Superior temporal gyrus (tissue), 1 donor: ENCODE data around the gene DTD2.
A peak's percentile ranks its signal among the peaks of the same experiment; 100 is the strongest.
"Not testable (repeated sequence)": the region's sequence is repeated elsewhere in the genome, so short reads cannot be mapped to it uniquely, and the experiment has no call there.

Source experiments
- DNase-seq: peaks from one replicate; pipeline ENCODE4 v3.0.0-alpha.2; 2016; ENCODE audit errors: extremely low spot score

DTD2 gene

GRCh38 chr14:31441273-31442111 is 15.8 kb downstream of the DTD2 start:
- no peak for DNase-seq

GRCh38 chr14:31440280-31440679 is 17.0 kb downstream of the DTD2 start:
- no peak for DNase-seq

GRCh38 chr14:31439561-31439960 is 17.7 kb downstream of the DTD2 start:
- no peak for DNase-seq

GRCh38 chr14:31437045-31437691 is 20.1 kb downstream of the DTD2 start:
- not testable (repeated sequence) for DNase-seq

GRCh38 chr14:31435276-31435675 is 22.0 kb downstream of the DTD2 start:
- peak; percentile 46 for DNase-seq

- no peak for DNase-seq
Observed at GRCh38 chr14:31430634-31431264, 26.6 kb downstream of the DTD2 start.

GRCh38 chr14:31429791-31430190 is 27.5 kb downstream of the DTD2 start:
- DNase-seq: no peak

- no peak for DNase-seq
Observed at GRCh38 chr14:31428011-31428410, 29.3 kb downstream of the DTD2 start.

GRCh38 chr14:31426663-31427062 is 30.6 kb downstream of the DTD2 start:
- no peak for DNase-seq

GRCh38 chr14:31425905-31426304 is 31.4 kb downstream of the DTD2 start:
- DNase-seq: no peak

- DNase-seq: no peak
Observed at GRCh38 chr14:31421200-31421599, 36.1 kb downstream of the DTD2 start.

GRCh38 chr14:31420319-31421111 is 36.8 kb downstream of the DTD2 start, which contains the start of gene HEATR5A:
Gene HEATR5A, minus strand, starts transcription at chr14:31420550. Its CDS starts 17,575 bp downstream, at chr14:31402975.
- peak; percentile 92 for DNase-seq

- no peak for DNase-seq
Observed at GRCh38 chr14:31419967-31420318, 37.4 kb downstream of the DTD2 start.

GRCh38 chr14:31419179-31419966 is 37.9 kb downstream of the DTD2 start:
- DNase-seq: peak; percentile 47

- DNase-seq: no peak
Observed at GRCh38 chr14:31418440-31418839, 38.9 kb downstream of the DTD2 start.

- DNase-seq: no peak
Observed at GRCh38 chr14:31414190-31414833, 43.0 kb downstream of the DTD2 start.

GRCh38 chr14:31411218-31411727 is 46.0 kb downstream of the DTD2 start:
- DNase-seq: no peak

- DNase-seq: no peak
Observed at GRCh38 chr14:31410048-31410650, 47.2 kb downstream of the DTD2 start.

GRCh38 chr14:31408421-31408820 is 48.9 kb downstream of the DTD2 start:
- DNase-seq: no peak
